ENCODE results near the gene SEMA3D. TPM values are rescaled to one million over a fixed set of nuclear protein-coding genes. Genes with fewer than 3 reads are reported as not detected.

Gene SEMA3D
- total RNA-seq, 4 donors from 2014 or later = 1.4 to 1.6 (median 1.5) TPM; not detected in 1

DNA sequence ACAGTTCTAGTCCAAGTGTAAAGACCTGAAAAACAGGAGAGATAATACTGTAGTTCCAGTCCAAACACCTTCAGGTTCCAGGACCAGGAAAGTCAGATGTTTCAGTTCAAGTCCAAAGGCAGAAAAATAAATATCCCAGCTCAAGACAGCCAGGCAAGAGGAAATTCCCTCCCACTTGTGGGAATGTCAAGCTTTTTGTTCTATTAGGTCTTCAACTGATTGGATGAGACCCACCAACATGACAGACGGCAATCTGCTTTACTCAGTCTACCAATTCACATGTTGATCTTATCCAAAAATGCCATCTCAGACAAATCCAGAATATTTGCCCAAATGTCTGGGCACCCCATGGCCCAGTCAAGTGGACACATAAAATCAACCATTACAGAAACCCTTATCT lies 33.1 kb downstream of the SEMA3D start:
- 71 to 92% methylated on average over 1 of the region's 1 CpG for WGBS, 2 donors (ENCODE audit: low coverage in 1 of 2)
- no peak overlapping the region for H3K27ac ChIP-seq
- intact Hi-C loops (cut with DNase I; ENCODE audit: low total_unique reads) = no loop called here

DNA sequence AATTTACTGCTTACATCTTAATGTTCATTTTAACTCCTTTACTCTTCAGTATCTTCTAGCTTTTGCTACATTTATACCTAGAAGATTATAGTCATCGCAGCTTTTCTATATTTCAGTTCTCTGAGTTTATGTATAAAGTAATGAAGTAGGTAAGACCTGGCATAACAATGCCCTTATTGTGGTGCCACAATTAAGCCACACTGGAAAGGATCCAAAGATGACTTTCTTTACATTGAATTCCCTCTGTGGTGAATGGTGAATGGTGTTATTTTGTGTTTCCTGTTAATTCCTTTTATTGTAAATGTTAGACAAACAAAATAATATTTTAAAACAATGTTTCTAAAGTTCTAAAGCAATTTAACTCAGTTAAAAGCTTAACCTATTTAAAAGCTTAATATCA lies 36.2 kb downstream of the SEMA3D start:
- Histone ChIP-seq H3K27ac (no peak overlapping the region), H3K9me3 (no peaks in the 10 kb centered on the region), H3K4me1 (no peaks in the 10 kb centered on the region), H3K27me3 (no peaks in the 10 kb centered on the region), H3K4me3 (no peak overlapping the region), H3K36me3 (no peaks in the 10 kb centered on the region)
- no peak for TF ChIP-seq POLR2A (IDR thresholded peaks at IDR 0.05)
- TF ChIP-seq POLR2AphosphoS5 (IDR thresholded peaks at IDR 0.05) = no peak
- TF ChIP-seq EP300 (IDR thresholded peaks at IDR 0.05; ENCODE audit: low read depth) = no peak
- TF ChIP-seq, protein P1, sequence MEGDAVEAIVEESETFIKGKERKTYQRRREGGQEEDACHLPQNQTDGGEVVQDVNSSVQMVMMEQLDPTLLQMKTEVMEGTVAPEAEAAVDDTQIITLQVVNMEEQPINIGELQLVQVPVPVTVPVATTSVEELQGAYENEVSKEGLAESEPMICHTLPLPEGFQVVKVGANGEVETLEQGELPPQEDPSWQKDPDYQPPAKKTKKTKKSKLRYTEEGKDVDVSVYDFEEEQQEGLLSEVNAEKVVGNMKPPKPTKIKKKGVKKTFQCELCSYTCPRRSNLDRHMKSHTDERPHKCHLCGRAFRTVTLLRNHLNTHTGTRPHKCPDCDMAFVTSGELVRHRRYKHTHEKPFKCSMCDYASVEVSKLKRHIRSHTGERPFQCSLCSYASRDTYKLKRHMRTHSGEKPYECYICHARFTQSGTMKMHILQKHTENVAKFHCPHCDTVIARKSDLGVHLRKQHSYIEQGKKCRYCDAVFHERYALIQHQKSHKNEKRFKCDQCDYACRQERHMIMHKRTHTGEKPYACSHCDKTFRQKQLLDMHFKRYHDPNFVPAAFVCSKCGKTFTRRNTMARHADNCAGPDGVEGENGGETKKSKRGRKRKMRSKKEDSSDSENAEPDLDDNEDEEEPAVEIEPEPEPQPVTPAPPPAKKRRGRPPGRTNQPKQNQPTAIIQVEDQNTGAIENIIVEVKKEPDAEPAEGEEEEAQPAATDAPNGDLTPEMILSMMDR (IDR thresholded peaks at IDR 0.05) = no peak
- intact Hi-C loops (cut with DNase I; ENCODE audit: low total_unique reads) (no loop called here), in situ Hi-C loops (cut with MboI; ENCODE audit: low pct_ligation_motif_present in 1 of 4, low pct_unique_long_range_greater_than_20kb in 1 of 4, low sequenced_read_pairs in 3 of 4) (no loop called here)
- no peak for DNase-seq
- 53 to 65% methylated on average over 1 of the region's 1 CpG for WGBS, 2 donors (ENCODE audit: low coverage in 1 of 2)

More for the DNA sequence above, 33.1 kb downstream of the SEMA3D start:
- Histone ChIP-seq H3K36me3 (no peaks in the 10 kb centered on the region), H3K4me3 (no peak overlapping the region), H3K4me1 (no peaks in the 10 kb centered on the region), H3K9me3 (no peaks in the 10 kb centered on the region), H3K27me3 (no peaks in the 10 kb centered on the region)
- in situ Hi-C loops (cut with MboI; ENCODE audit: low pct_ligation_motif_present in 1 of 4, low pct_unique_long_range_greater_than_20kb in 1 of 4, low sequenced_read_pairs in 3 of 4) = no loop called here
- TF ChIP-seq EP300 (IDR thresholded peaks at IDR 0.05; ENCODE audit: low read depth) = no peak
- TF ChIP-seq, protein P1 (IDR thresholded peaks at IDR 0.05) = no peak
- no peak for TF ChIP-seq POLR2AphosphoS5 (IDR thresholded peaks at IDR 0.05)
- no peak for TF ChIP-seq POLR2A (IDR thresholded peaks at IDR 0.05)
- no peak for DNase-seq

- intact Hi-C loops (cut with DNase I; ENCODE audit: low total_unique reads) (no loop called here), in situ Hi-C loops (cut with MboI; ENCODE audit: low pct_ligation_motif_present in 1 of 4, low pct_unique_long_range_greater_than_20kb in 1 of 4, low sequenced_read_pairs in 3 of 4) (no loop called here)
- no peaks in the 10 kb centered on the region for H3K4me1 ChIP-seq
- no peak overlapping the region for H3K27ac ChIP-seq
- WGBS, 2 donors (ENCODE audit: low coverage in 1 of 2) = 36 to 63% methylated on average over 1 of the region's 1 CpG
- no peaks in the 10 kb centered on the region for H3K36me3 ChIP-seq
- no peaks in the 10 kb centered on the region for H3K27me3 ChIP-seq
- no peaks in the 10 kb centered on the region for H3K9me3 ChIP-seq
- DNase-seq = no peak
- TF ChIP-seq EP300 (IDR thresholded peaks at IDR 0.05; ENCODE audit: low read depth) (no peak), POLR2A (IDR thresholded peaks at IDR 0.05) (no peak), POLR2AphosphoS5 (IDR thresholded peaks at IDR 0.05) (no peak)
- TF ChIP-seq, protein P1 (IDR thresholded peaks at IDR 0.05) = no peak
- no peak overlapping the region for H3K4me3 ChIP-seq
These were observed 42.1 kb downstream of the SEMA3D start for GRCh38 chr7:85144771-85145170.

- Histone ChIP-seq H3K4me3 (no peak overlapping the region), H3K27me3 (no peaks in the 10 kb centered on the region), H3K9me3 (no peaks in the 10 kb centered on the region), H3K4me1 (no peaks in the 10 kb centered on the region), H3K27ac (no peak overlapping the region), H3K36me3 (no peaks in the 10 kb centered on the region)
- intact Hi-C loops (cut with DNase I; ENCODE audit: low total_unique reads) = no loop called here
- in situ Hi-C loops (cut with MboI; ENCODE audit: low pct_ligation_motif_present in 1 of 4, low pct_unique_long_range_greater_than_20kb in 1 of 4, low sequenced_read_pairs in 3 of 4) = no loop called here
- no peak for DNase-seq
- TF ChIP-seq POLR2AphosphoS5 (IDR thresholded peaks at IDR 0.05) = no peak
- TF ChIP-seq EP300 (IDR thresholded peaks at IDR 0.05; ENCODE audit: low read depth) = no peak
- TF ChIP-seq, protein P1 (IDR thresholded peaks at IDR 0.05) = no peak
- no peak for TF ChIP-seq POLR2A (IDR thresholded peaks at IDR 0.05)
- WGBS, 2 donors (ENCODE audit: low coverage in 1 of 2) = 61 to 72% methylated on average over 2 of the region's 2 CpGs
These were observed 50.9 kb downstream of the SEMA3D start for GRCh38 chr7:85135977-85136376.

All from transverse colon (tissue), 4 donors.